GM12872 (cell line): ENCODE data around the gene ZNF184.

Experiments
- TF ChIP-seq, protein P1 (sequence below): IDR thresholded peaks from 3 replicates; pipeline ENCODE4 v1.5.1; 2011; ENCODE audit warnings: low read depth, mild to moderate bottlenecking, low read length, moderate library complexity; ENCODE audit not compliant: insufficient read depth

Gene ZNF184

DNA sequence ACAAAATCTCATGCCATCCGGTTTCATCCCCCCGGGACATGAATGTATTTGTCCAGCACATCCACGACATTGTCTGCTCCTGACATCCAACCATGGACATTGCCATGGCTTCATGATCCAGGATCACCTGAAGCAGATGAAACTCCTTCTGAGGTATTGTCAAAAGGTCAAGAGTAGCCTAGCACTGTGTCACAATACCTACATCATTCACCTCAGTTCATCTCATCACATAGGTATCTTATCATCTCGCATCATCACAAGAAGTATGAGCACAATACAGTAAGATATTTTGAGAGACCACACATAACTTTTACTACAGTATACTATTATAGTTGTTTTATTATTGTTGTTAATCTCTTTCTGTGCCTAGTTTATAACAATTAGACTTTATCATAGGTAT, 33.5 kb downstream of the ZNF184 start:
- TF ChIP-seq, protein P1, sequence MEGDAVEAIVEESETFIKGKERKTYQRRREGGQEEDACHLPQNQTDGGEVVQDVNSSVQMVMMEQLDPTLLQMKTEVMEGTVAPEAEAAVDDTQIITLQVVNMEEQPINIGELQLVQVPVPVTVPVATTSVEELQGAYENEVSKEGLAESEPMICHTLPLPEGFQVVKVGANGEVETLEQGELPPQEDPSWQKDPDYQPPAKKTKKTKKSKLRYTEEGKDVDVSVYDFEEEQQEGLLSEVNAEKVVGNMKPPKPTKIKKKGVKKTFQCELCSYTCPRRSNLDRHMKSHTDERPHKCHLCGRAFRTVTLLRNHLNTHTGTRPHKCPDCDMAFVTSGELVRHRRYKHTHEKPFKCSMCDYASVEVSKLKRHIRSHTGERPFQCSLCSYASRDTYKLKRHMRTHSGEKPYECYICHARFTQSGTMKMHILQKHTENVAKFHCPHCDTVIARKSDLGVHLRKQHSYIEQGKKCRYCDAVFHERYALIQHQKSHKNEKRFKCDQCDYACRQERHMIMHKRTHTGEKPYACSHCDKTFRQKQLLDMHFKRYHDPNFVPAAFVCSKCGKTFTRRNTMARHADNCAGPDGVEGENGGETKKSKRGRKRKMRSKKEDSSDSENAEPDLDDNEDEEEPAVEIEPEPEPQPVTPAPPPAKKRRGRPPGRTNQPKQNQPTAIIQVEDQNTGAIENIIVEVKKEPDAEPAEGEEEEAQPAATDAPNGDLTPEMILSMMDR, result no peak

DNA sequence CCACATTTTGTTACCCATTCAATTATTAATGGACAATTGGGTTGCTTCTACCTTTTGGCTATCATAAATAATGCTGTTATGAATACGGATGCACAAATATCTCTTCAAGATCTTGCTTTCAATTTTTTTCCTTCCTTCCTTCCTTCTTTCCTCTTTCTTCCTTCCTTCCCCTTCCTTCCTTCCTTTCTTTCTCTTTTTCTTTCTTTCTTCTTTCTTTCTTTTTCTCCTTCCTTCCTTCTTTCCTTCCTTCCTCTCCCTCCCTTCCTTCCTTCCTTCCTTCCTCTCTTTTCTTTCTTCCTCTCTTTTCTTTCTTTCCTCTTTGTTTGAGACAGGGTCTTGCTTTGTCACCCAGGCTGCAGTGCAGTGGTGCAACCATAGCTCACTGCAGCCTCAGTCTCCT, 39.2 kb downstream of the ZNF184 start:
- TF ChIP-seq, protein P1, result no peak

DNA sequence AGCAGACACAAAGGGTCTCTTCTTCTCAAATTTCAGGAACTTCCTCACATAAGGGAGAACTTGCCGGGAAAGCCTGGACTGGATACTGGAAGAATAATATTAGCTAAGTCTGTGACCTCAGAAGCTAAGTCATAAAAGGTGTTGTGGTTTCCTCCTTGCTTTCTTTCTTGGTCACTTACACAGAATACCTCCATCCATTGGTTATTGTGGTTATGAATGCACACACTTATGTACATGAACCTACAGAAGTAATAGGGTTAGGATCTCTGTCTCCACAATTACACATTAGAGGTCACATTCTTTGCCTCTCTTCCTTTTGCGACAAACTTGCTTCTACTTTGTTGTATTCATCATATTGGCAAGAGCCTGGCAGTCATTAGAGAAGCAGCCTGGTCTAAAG, 43.9 kb downstream of the ZNF184 start:
- TF ChIP-seq, protein P1, result no peak

DNA sequence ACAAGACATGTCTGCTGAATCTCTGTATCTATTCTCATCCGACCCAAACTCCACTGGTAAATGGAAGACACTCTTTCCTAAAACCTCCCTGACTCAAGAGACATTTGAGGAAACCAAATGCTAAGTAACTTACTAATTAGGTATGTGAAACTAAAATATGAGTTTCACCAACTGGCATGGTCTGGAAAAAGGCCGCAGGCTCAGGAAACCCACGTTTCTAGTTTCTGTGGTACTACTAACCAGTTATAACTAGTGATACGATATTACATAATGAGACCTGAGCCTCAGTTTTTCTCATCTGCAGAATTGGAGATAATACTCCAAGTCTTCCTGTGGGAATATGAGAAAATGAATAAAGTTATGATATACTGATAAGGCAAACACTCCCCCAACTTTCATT, 44.4 kb downstream of the ZNF184 start:
- TF ChIP-seq, protein P1, result no peak

DNA sequence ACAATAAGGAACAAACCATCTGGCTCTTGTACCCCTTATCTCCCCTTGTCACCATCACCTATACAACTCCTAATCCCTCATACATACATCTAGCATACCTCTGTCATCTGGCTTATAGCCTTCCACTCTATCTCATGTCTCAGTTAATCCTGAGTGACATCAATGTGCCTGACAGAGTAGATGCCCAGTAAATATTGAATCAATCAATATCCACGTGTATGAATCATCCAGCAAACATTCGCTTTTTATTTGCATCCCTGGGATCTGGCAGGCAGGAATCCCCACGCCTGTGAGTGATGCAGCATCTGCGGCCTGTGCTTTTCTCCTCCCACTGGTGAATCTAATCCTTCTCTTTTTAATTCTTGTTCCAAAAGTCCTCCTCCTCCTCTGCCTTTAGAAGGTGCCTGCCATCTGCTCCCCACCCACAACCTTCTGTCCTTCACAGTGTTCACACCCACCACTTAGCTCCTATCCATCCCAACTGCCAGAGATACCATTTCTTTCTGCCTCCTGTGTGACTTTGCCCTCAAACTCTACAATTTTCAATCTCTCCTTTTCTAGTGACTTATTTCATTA, 46.8 kb downstream of the ZNF184 start:
- TF ChIP-seq, protein P1, result no peak

DNA sequence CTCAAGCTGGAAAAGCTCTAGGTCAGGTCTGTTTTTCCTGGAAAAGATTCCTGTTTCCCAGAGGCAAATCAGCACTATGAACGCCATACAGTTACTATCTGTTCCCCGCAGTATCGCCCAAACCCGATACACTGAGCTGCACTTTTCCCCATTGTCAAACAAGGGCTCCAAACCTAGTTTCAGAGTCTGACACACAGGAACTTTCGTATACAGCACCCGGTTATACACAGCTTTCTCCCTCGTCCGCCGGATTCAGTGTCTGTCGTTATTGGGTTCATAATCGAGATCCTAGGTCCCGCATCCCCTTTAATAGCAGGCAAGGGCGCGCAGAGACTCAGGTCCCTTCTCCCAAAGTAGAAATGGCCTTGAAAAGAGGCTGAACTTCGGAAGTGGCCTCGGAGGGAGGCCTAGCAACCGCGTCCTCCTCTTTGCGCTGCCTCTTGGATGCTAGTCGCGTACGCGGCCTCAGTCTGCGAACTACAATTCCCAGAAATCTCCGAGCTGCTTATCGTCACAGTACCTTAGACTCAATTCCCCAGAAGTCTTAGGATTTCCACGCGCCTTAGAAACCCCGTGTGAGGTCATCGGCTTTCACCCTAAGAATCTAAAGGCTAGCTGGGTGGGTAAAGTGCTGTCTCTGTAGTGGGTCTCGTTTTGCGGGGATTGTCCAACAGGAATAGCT, 50.1 kb downstream of the ZNF184 start:
- TF ChIP-seq, protein P1, result no peak

DNA sequence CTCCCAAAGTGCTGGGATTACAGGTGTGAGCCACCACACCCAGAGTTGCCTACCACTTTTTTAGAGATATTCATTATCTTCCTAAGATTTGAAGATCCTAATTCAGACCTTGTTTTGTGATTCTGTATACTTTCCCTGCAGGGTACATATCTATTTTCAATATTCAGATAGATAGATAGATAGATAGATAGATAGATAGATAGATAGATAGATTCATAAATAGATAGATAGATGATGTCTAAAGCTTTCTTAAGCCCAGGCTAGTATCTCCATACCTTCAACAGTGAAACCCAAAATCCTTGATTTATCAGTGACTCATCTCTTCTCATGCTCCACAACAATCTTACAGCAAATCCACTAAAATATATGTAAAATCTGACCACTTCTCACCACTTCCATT, 53.5 kb downstream of the ZNF184 start:
- TF ChIP-seq, protein P1, result no peak
